ENCODE measurements around the gene DRD4.

Gene DRD4

GRCh38 chr11:636511-637332, at the start of gene DRD4:
DRD4 (plus strand) TSS chr11:637269; CDS start chr11:637305, 36 bp downstream.
- DNase-seq (ENCODE audit: low spot score) = no peak

- DNase-seq (ENCODE audit: low spot score) = no peak
Measured at GRCh38 chr11:587546-587945, 49.5 kb upstream of the DRD4 start.

GRCh38 chr11:587978-588380, 49.1 kb upstream of the DRD4 start:
- DNase-seq (ENCODE audit: low spot score) = no peak

- DNase-seq (ENCODE audit: low spot score) = no peak
Measured at GRCh38 chr11:589798-590197, 47.3 kb upstream of the DRD4 start.

GRCh38 chr11:590997-591396, 46.1 kb upstream of the DRD4 start:
- DNase-seq (ENCODE audit: low spot score) = no peak

DNA sequence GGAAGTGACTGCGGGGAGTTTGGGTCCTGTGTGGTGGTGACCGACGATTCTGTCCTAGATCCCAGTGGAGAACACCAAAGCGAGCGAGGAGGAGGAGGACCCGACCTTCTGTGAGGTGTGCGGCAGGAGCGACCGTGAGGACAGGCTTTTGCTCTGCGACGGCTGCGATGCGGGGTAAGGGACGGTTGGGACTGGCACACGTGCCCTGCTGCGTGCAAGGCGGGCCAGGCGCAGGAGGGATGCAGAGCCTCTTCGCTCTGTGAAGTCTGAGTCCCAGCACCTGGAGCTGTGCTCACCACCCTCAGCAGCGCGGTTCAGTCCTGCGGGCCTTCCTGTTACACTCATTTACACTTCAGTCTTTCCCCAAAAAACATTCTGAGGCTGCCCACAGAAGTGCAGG, 44.6 kb upstream of the DRD4 start:
- DNase-seq (ENCODE audit: low spot score) = no peak

DNA sequence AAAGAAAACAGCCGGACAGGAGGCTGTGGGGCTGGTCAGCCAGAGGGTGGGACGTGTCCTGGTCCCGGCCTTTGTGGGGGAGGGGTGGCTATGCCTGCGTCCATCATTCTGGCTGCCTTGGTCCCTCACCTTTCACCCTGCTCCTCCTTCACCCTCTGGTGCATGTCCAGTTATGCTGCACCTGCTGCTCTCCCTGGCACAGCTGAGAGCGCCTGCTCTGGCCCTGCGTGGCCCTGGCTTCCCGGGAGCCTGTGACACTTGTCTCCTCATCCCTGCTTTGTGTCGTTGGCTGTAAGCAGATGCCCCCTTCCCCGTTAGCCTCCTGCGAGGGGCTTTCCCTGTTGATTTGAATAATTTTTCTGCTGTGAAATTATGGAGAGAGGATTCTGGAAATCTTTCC, 44.2 kb upstream of the DRD4 start:
- no peak for DNase-seq (ENCODE audit: low spot score)

DNA sequence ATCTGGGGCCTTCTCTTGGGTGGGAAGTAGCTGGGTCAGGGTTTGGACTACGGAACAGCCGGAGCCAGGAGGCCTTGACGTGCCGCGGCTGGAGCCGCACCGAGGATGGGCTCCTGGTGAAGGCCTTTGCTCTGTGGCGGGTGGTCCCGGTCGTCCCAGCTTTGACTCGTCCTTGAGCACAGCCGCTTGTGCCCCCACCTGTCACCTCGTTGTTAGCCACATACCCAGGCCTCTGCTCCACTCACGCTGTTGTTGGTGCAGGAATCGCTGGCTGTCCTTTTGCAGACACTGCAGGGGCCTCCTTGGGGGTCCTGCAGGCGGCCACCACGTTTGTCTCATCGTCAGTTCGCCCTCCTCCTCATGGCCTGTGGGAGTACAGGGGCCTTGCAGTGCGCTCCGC, 43.7 kb upstream of the DRD4 start:
- DNase-seq (ENCODE audit: low spot score) = no peak

GRCh38 chr11:595400-595799, 41.7 kb upstream of the DRD4 start:
- DNase-seq (ENCODE audit: low spot score) = no peak

DNA sequence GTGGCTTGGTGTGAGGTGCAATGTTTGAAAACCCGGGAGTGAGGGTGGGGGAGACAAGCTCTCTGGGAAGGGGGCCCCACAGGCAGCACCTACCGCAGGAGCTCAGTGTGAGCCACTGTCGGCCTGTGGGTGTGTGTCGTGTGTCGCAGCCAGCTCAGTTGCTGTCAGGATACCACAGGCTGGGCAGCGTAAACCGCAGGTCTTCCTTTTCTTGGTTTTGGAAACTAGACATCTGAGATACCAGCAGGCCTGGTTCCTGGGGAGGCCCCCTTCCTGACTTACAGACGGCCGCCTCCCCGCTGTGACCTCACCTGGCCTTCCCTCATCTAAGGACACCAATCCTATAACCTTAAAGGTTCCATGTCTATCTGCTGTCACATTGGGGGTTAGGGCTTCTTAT, 40.7 kb upstream of the DRD4 start:
- DNase-seq (ENCODE audit: low spot score) = no peak

- no peak for DNase-seq (ENCODE audit: low spot score)
Measured at GRCh38 chr11:597166-597725, 39.8 kb upstream of the DRD4 start.

DNA sequence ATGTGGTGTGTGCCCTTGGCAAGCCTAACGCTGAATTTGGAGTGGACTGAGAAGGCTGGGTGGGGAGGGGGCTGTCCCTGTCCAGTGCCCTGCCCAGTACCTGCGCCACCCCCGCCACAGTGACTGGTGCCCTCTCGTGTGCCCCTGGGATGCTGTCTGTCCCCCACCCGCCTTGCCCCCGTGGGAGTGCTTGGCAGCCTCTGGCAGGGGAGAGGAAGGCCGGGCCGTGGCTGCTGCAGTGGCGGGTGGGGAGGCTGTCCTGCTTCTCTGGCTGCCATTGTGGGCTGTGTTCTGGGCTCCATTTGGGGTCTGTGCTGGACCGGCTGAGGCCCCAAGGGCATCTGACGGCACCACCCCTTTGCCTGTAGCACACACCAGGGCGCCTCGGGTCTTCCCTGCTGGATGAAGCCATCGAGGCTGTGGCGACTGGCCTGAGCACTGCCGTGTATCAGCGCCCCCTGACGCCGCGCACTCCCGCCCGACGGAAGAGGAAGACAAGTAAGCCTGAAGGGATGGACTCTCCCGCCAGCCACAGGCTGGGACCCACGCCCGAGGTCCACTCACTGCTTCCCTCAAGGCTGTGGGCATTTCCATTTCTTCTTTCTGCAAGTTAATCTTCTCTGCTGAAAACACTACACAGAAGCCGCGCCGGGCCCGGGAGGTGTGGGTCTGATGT, 38.9 kb upstream of the DRD4 start:
- no peak for DNase-seq (ENCODE audit: low spot score)

- no peak for DNase-seq (ENCODE audit: low spot score)
Measured at GRCh38 chr11:601573-602245, 35.4 kb upstream of the DRD4 start.

DNA sequence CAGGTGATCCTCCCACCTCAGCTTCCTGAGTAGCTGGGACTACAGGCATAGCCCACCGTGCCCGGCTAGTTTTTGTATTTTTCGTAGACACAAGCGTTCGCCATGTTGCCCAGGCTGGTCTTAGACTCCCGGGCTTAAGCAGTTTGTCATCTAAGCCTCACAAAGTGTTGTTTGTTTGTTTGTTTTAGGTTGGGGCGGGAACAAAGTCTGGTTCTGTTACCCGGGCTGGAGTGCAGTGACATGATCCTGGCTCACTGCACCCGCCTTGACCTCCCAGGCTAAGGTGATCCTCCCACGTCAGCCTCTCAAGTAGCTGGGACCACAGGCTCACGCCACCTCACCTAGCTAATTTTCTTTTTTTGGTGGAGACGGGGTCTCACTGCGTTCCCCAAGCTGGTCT, 33.9 kb upstream of the DRD4 start:
- no peak for DNase-seq (ENCODE audit: low spot score)

DNA sequence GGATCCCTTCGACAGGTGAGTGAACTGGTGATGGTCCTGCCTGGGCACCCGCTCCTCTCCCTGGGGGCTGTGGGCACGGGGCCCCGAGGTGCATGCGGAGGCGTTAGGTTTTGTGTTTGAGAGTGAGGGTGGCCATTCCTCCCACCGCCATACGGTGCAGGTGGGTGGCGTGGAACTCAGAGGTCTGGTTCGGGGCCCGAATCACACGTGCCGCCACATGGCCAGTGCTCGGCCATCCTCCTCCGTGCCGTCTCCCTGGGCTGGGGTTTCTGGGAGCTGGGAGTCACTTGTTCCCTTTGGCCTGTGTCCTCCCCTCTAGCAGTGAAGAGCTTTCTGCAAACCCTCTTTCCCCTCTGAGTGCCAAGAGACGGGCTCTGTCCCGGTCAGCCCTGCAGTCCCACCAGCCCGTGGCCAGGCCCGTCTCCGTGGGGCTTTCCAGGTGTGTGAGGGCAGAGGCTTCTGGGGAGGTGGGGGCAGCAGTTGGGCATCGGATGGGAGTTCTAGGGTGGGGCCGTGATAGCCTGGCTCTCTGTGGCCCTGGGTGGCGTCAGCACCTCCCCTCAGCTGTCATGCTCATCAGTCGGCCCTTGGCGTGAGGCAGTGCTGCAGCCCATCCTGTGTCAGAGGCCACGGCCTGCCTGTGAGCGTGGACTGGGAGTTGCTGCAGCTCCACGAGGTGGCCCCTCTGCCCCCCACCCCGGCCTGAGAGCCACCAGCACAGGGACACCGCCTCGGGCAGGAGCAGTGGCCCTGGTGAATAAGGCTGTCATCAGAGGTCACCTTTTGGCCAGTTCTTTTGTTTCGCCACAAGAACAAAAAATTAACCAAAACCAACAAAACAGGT, 31.6 kb upstream of the DRD4 start:
- DNase-seq (ENCODE audit: low spot score) = no peak

DNA sequence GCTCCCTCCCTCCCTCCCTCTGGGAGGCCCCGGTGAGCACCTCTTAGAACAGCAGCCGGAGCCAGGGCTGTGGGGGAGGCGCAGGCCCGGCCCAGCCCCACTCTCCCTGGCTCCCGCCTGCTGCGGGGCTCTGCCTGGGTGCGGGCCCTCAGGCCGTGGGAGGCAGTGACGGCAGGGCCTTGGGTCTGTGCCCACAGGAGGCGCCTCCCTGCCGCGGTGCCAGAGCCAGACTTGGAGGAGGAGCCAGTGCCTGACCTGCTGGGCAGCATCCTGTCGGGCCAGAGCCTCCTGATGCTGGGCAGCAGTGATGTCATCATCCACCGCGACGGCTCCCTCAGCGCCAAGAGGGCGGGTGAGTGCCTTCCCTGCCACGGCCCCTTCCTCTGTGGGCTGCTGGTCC, 30.8 kb upstream of the DRD4 start:
- DNase-seq (ENCODE audit: low spot score) = no peak

- no peak for DNase-seq (ENCODE audit: low spot score)
Measured at GRCh38 chr11:607020-607780, 29.9 kb upstream of the DRD4 start.

GRCh38 chr11:607971-608659, 29.0 kb upstream of the DRD4 start:
- DNase-seq (ENCODE audit: low spot score) = no peak

DNA sequence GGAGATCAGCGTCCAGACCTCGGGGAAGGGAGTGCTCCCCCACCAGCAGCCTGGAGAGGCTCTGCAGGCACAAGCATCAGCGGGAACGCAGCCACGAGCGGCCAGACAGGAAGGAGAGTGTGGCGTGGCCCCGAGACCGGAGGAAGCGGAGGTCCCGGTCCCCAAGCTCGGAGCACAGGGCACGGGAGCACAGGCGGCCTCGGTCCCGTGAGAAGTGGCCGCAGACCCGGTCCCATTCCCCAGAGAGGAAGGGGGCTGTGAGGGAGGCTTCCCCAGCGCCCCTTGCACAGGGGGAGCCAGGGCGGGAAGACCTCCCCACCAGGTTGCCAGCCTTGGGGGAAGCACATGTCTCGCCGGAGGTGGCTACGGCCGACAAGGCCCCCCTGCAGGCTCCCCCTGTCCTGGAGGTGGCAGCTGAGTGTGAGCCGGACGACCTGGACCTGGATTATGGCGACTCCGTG, 28.2 kb upstream of the DRD4 start:
- no peak for DNase-seq (ENCODE audit: low spot score)

- no peak for DNase-seq (ENCODE audit: low spot score)
Measured at GRCh38 chr11:609341-609811, 27.7 kb upstream of the DRD4 start.

Measured in putamen (tissue), 1 donor.